HCT116 (cell line): ENCODE results near the gene RHBDF1. TPM values are rescaled to one million over a fixed set of nuclear protein-coding genes. Genes with fewer than 3 reads are reported as not detected.

Experiments
- ATAC-seq: fragments of 200-7000 bp; cut with Tn5 transposase; 2 replicates; pipeline ENCODE4 v1.9.1; 2020; ENCODE audit warnings: mild to moderate bottlenecking, moderate library complexity
- BruUV-seq: library from RNA; stranded (reverse); fragments of 400-500 nt; replicated peaks from 2 replicates; lab custom pipeline; 2021; lab: Mats Ljungman, UMichigan
- CTCF ChIA-PET: fragments of 300-600 bp; sonication (Branson Sonifier 250); formaldehyde crosslinking; loops from one replicate; lab custom pipeline; 2021; ENCODE audit warnings: antibody characterized with exemption; lab: Charles Lee
- POLR2A ChIA-PET: fragments of 300-600, 350-600 bp; sonication (Branson Sonifier 250); formaldehyde crosslinking; loops from one replicate; lab custom pipeline; 2021; ENCODE audit warnings: antibody characterized with exemption; lab: Charles Lee
- RAD21 ChIA-PET, 2 experiments: fragments of 300-600 bp; sonication (Branson Sonifier 250); formaldehyde crosslinking; loops; one replicate each; lab custom pipeline; 2023; ENCODE audit warnings: low total read pairs in 2 of 2; ENCODE audit not compliant: uncharacterized antibody in 2 of 2, unreplicated experiment in 2 of 2, low non-redundant PET in 1 of 2; lab: Charles Lee
- DNase-seq: peaks from one replicate; pipeline ENCODE4 v3.0.0-alpha.2; 2010; ENCODE audit warnings: low read depth, low spot score
- H2AFZ ChIP-seq: fragments of 200-600 bp; shearing (Covaris generic), sonication (generic); 2 replicates; pipeline ENCODE4 v1.6.1; 2017; ENCODE audit warnings: low read depth, mixed run types, mixed read lengths, antibody characterized with exemption, low read length; ENCODE audit not compliant: poor library complexity, severe bottlenecking
- H3K27ac ChIP-seq: 2 replicates; pipeline ENCODE4 v1.5.1; 2012; ENCODE audit warnings: low read depth, low read length
- H3K27me3 ChIP-seq: fragments of 200-600 bp; sonication (generic); 2 replicates; pipeline ENCODE4 v1.6.1; 2016; ENCODE audit warnings: mixed run types, low read length, mixed read lengths; ENCODE audit not compliant: insufficient read depth
- H3K36me3 ChIP-seq, 2 experiments: fragments of 200-500 bp in 1 of 2; fragments of 200-600 bp in 1 of 2; sonication (Bioruptor generic) in 1 of 2; sonication (generic) in 1 of 2; 2 replicates each; pipeline versions ENCODE4 v1.5.1 to v1.6.1; 2014 to 2016; ENCODE audit warnings: low read length in 2 of 2, inconsistent platforms in 1 of 2, mixed read lengths in 1 of 2, mixed run types in 1 of 2; ENCODE audit not compliant: insufficient read depth in 2 of 2, control insufficient read depth in 1 of 2
- H3K4me1 ChIP-seq, 2 experiments: fragments of 200-600 bp in 1 of 2; sonication (generic) in 1 of 2; 2 replicates each; pipeline versions ENCODE4 v1.5.1 to v1.6.1; 2012 to 2017; ENCODE audit warnings: low read length in 2 of 2, inconsistent platforms in 1 of 2, mild to moderate bottlenecking in 1 of 2, mixed read lengths in 1 of 2, mixed run types in 1 of 2, moderate library complexity in 1 of 2; ENCODE audit not compliant: insufficient read depth in 2 of 2, control insufficient read depth in 1 of 2
- H3K4me2 ChIP-seq: fragments of 200-600 bp; sonication (generic); 2 replicates; pipeline ENCODE4 v1.6.1; 2017; ENCODE audit warnings: mixed run types, low read length, mixed read lengths
- H3K4me3 ChIP-seq, 2 experiments: fragments of 200-600 bp in 1 of 2; sonication (generic) in 1 of 2; replicated peaks in 1 of 2; 2 replicates each; pipeline ENCODE4 v1.5.1; 2011 to 2016; ENCODE audit warnings: low read length in 2 of 2, control low read depth in 1 of 2, low read depth in 1 of 2, mild to moderate bottlenecking in 1 of 2, mixed read lengths in 1 of 2, mixed run types in 1 of 2
- H3K79me2 ChIP-seq: fragments of 200-600 bp; sonication (generic); 2 replicates; pipeline ENCODE4 v1.6.1; 2017; ENCODE audit warnings: mild to moderate bottlenecking, mixed run types, low read length, moderate library complexity, mixed read lengths; ENCODE audit not compliant: insufficient read depth
- H3K9ac ChIP-seq: fragments of 200-600 bp; sonication (generic); 2 replicates; pipeline ENCODE4 v1.6.1; 2016; ENCODE audit warnings: low read length, mixed read lengths
- H3K9me2 ChIP-seq: fragments of 200-600 bp; sonication (generic), shearing (Covaris generic); 2 replicates; pipeline ENCODE4 v1.6.1; 2017; ENCODE audit warnings: mixed run types, mild to moderate bottlenecking, moderate library complexity; ENCODE audit not compliant: insufficient read depth
- H3K9me3 ChIP-seq, 2 experiments: fragments of 200-500 bp in 1 of 2; fragments of 200-600 bp in 1 of 2; sonication (Bioruptor generic) in 1 of 2; sonication (generic) in 1 of 2; 2 replicates each; pipeline ENCODE4 v1.6.1; 2014 to 2017; ENCODE audit warnings: low read length in 2 of 2, mixed read lengths in 2 of 2, inconsistent platforms in 1 of 2, low read depth in 1 of 2, mild to moderate bottlenecking in 1 of 2, mixed run types in 1 of 2, moderate library complexity in 1 of 2; ENCODE audit not compliant: control insufficient read depth in 1 of 2, insufficient read depth in 1 of 2
- H4K20me1 ChIP-seq: fragments of 200-600 bp; sonication (generic), shearing (Covaris generic); 2 replicates; pipeline ENCODE4 v1.6.1; 2017; ENCODE audit warnings: mixed run types, mild to moderate bottlenecking, moderate library complexity; ENCODE audit not compliant: insufficient read depth
- CBX3 ChIP-seq: IDR thresholded peaks from 2 replicates; pipeline ENCODE4 v1.6.1; 2012; ENCODE audit warnings: low read depth
- EGR1 ChIP-seq: IDR thresholded peaks from 2 replicates; pipeline ENCODE4 v1.6.1; 2012; ENCODE audit warnings: low read depth
- FOSL1 ChIP-seq: IDR thresholded peaks from 2 replicates; pipeline ENCODE4 v1.6.1; 2012; ENCODE audit warnings: low read depth
- JUND ChIP-seq: IDR thresholded peaks from 2 replicates; pipeline ENCODE4 v1.6.1; 2012
- RAD21 ChIP-seq: IDR thresholded peaks from 2 replicates; pipeline ENCODE4 v1.6.1; 2012; ENCODE audit warnings: low read depth, mild to moderate bottlenecking
- SIN3A ChIP-seq: IDR thresholded peaks from 2 replicates; pipeline ENCODE4 v1.6.1; 2012; ENCODE audit warnings: low read depth
- SP1 ChIP-seq: IDR thresholded peaks from 2 replicates; pipeline ENCODE4 v1.6.1; 2012; ENCODE audit warnings: low read depth
- SRF ChIP-seq: IDR thresholded peaks from 2 replicates; pipeline ENCODE4 v1.6.1; 2012; ENCODE audit warnings: low read depth
- YY1 ChIP-seq: IDR thresholded peaks from 2 replicates; pipeline ENCODE4 v1.6.1; 2011; ENCODE audit warnings: low read length, low read depth, moderate library complexity, mild to moderate bottlenecking; ENCODE audit not compliant: insufficient replicate concordance; ENCODE audit errors: extremely low read depth
- ZFX ChIP-seq: fragments of 450-650 bp; IDR thresholded peaks from 2 replicates; pipeline ENCODE4 v1.6.1; 2017
- intact Hi-C: fragments of 100-400 bp; cut with micrococcal nuclease; formaldehyde crosslinking; loops from 2 replicates; pipeline ENCODE4 v1.10.0; 2022
- total RNA-seq: library from RNA; stranded (reverse); gene quantifications from one replicate; pipeline ENCODE4 v1.2.1, GENCODE V29; 2021; ENCODE audit not compliant: unreplicated experiment
- TF ChIP-seq, protein P1 (sequence below), 3 experiments: fragments of 200-600 bp in 1 of 3; sonication (generic) in 1 of 3; IDR thresholded peaks in 2 of 3; conservative IDR thresholded peaks in 1 of 3; 2 replicates each; pipeline ENCODE4 v1.5.1; 2012 to 2017; ENCODE audit warnings: low read depth in 2 of 3, low read length in 2 of 3, antibody characterized with exemption in 1 of 3, borderline replicate concordance in 1 of 3, control low read depth in 1 of 3, mild to moderate bottlenecking in 1 of 3, mixed read lengths in 1 of 3, mixed run types in 1 of 3, moderate library complexity in 1 of 3; ENCODE audit not compliant: insufficient read depth in 1 of 3
- TF ChIP-seq, protein P2 (sequence below): IDR thresholded peaks from 2 replicates; pipeline ENCODE4 v1.6.1; 2011; ENCODE audit warnings: mild to moderate bottlenecking, low read length, moderate library complexity; ENCODE audit not compliant: insufficient replicate concordance; ENCODE audit errors: extremely low read depth
- TF ChIP-seq, protein P3 (sequence below): IDR thresholded peaks from 2 replicates; pipeline ENCODE4 v1.6.1; 2012
- TF ChIP-seq, protein P4 (sequence below): IDR thresholded peaks from 2 replicates; pipeline ENCODE4 v1.6.1; 2012

The RHBDF1 gene
- total RNA-seq, 1 experiment from 2014 or later: 19.8 TPM

DNA sequence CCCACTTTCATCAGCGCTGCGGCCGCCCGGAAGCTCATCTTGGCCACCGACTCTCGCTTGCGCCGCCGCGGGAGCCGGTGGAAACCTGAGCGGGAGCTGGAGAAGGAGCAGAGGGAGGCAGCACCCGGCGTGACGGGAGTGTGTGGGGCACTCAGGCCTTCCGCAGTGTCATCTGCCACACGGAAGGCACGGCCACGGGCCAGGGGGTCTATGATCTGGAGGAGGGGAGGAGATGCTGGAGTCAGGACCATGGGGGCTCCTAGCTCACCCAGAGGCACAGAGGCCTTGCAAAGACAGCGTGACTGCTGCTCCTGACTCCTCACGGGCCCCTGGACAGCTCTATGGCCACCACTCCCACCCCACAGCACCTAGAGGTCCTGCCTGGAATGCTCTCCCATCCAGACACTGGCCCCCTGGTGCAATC, 9.5 kb downstream of the RHBDF1 start:
- H3K27ac ChIP-seq: no peak overlapping the region
- H3K79me2 ChIP-seq: no peaks in the 10 kb centered on the region
- H2AFZ ChIP-seq: no peak overlapping the region
- ChIA-PET RAD21 (no interaction called here), CTCF (no interaction called here), POLR2A (interaction anchor here (1.3 kb wide), 1 partner anchor 10 kb away, joined by 3 read pairs; the partner anchor contains the start of genes POLR3K and SNRNP25)
- intact Hi-C loops: no loop called here
- DNase-seq (no peak), ATAC-seq (no peak)
- H3K9me3 ChIP-seq: no peaks in the 10 kb centered on the region
- H3K9me2 ChIP-seq: no peaks in the 10 kb centered on the region
- H4K20me1 ChIP-seq: no peaks in the 10 kb centered on the region
- TF ChIP-seq, protein P1, sequence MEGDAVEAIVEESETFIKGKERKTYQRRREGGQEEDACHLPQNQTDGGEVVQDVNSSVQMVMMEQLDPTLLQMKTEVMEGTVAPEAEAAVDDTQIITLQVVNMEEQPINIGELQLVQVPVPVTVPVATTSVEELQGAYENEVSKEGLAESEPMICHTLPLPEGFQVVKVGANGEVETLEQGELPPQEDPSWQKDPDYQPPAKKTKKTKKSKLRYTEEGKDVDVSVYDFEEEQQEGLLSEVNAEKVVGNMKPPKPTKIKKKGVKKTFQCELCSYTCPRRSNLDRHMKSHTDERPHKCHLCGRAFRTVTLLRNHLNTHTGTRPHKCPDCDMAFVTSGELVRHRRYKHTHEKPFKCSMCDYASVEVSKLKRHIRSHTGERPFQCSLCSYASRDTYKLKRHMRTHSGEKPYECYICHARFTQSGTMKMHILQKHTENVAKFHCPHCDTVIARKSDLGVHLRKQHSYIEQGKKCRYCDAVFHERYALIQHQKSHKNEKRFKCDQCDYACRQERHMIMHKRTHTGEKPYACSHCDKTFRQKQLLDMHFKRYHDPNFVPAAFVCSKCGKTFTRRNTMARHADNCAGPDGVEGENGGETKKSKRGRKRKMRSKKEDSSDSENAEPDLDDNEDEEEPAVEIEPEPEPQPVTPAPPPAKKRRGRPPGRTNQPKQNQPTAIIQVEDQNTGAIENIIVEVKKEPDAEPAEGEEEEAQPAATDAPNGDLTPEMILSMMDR (IDR thresholded peaks at IDR 0.05 in 2 of 3, conservative IDR thresholded peaks at IDR 0.05 in 1 of 3; ENCODE audit: borderline replicate concordance in 1 of 3, insufficient read depth in 1 of 3, low read depth in 2 of 3, low read length in 2 of 3): no peak
- TF ChIP-seq SRF: no peak
- TF ChIP-seq SP1: no peak
- TF ChIP-seq, protein P2, sequence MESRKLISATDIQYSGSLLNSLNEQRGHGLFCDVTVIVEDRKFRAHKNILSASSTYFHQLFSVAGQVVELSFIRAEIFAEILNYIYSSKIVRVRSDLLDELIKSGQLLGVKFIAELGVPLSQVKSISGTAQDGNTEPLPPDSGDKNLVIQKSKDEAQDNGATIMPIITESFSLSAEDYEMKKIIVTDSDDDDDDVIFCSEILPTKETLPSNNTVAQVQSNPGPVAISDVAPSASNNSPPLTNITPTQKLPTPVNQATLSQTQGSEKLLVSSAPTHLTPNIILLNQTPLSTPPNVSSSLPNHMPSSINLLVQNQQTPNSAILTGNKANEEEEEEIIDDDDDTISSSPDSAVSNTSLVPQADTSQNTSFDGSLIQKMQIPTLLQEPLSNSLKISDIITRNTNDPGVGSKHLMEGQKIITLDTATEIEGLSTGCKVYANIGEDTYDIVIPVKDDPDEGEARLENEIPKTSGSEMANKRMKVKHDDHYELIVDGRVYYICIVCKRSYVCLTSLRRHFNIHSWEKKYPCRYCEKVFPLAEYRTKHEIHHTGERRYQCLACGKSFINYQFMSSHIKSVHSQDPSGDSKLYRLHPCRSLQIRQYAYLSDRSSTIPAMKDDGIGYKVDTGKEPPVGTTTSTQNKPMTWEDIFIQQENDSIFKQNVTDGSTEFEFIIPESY: no peak
- no peak for TF ChIP-seq EGR1
- TF ChIP-seq SIN3A: no peak
- no peak for TF ChIP-seq RAD21
- no peak for TF ChIP-seq CBX3
- no peak for TF ChIP-seq FOSL1
- TF ChIP-seq, protein P3, sequence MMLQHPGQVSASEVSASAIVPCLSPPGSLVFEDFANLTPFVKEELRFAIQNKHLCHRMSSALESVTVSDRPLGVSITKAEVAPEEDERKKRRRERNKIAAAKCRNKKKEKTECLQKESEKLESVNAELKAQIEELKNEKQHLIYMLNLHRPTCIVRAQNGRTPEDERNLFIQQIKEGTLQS: no peak
- no peak for TF ChIP-seq ZFX
- TF ChIP-seq JUND: no peak
- TF ChIP-seq YY1: no peak
- TF ChIP-seq, protein P4, sequence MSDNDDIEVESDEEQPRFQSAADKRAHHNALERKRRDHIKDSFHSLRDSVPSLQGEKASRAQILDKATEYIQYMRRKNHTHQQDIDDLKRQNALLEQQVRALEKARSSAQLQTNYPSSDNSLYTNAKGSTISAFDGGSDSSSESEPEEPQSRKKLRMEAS: no peak
- BruUV-seq: no TSS peak
- no peaks in the 10 kb centered on the region; a peak in 1 of 4 replicates for H3K36me3 ChIP-seq
- H3K27me3 ChIP-seq: no peaks in the 10 kb centered on the region
- H3K9ac ChIP-seq: no peak overlapping the region
- peaks cover 0 to 3% of the 10 kb centered on the region in 2 experiments; a peak in 1 of 4 replicates for H3K4me1 ChIP-seq
- no peak overlapping the region for H3K4me3 ChIP-seq
- H3K4me2 ChIP-seq: no peak overlapping the region
